ENCODE data around the gene MEIS1.

DNA sequence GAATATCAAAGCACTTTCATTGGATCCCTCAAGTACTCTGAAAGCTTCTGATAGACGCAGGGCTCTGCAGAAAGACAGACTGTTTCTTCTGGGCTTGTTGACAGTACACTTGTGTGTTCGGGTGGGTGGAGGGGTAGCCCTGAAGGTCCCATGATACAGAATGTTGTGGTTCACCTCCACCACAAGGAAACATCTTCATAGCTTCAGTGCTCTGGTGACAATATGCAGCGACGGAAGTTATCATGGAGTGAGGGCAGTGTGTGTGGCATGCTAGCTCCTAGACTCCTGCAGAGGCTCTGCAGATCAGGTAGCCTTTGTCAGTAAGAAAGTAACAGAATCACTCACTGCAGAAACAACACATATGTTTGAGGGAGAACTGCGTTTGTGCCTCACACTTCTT lies 90.7 kb downstream of the MEIS1 start:
- TF ChIP-seq, protein P1, sequence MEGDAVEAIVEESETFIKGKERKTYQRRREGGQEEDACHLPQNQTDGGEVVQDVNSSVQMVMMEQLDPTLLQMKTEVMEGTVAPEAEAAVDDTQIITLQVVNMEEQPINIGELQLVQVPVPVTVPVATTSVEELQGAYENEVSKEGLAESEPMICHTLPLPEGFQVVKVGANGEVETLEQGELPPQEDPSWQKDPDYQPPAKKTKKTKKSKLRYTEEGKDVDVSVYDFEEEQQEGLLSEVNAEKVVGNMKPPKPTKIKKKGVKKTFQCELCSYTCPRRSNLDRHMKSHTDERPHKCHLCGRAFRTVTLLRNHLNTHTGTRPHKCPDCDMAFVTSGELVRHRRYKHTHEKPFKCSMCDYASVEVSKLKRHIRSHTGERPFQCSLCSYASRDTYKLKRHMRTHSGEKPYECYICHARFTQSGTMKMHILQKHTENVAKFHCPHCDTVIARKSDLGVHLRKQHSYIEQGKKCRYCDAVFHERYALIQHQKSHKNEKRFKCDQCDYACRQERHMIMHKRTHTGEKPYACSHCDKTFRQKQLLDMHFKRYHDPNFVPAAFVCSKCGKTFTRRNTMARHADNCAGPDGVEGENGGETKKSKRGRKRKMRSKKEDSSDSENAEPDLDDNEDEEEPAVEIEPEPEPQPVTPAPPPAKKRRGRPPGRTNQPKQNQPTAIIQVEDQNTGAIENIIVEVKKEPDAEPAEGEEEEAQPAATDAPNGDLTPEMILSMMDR (IDR thresholded peaks at IDR 0.05) = no peak
- no peak for TF ChIP-seq POLR2A (IDR thresholded peaks at IDR 0.05)
